Ectodermal cell (in vitro differentiated cells): Measurements from ENCODE around the gene SLC25A11.
A peak's percentile ranks its signal among the peaks of the same experiment; 100 is the strongest.

Experiments used
- H3K27ac ChIP-seq: 2 replicates; pipeline ENCODE4 v1.7.0; 2013; ENCODE audit warnings: mild to moderate bottlenecking, low read depth, low read length; ENCODE audit not compliant: insufficient read depth, poor library complexity, severe bottlenecking
- H3K27me3 ChIP-seq: 2 replicates; pipeline ENCODE4 v1.7.0; 2013; ENCODE audit warnings: mild to moderate bottlenecking, low read length; ENCODE audit not compliant: insufficient read depth, control insufficient read depth, poor library complexity, severe bottlenecking
- H3K36me3 ChIP-seq: one replicate; pipeline ENCODE4 v1.7.0; 2013; ENCODE audit warnings: low read length; ENCODE audit not compliant: control insufficient read depth, insufficient read depth
- H3K4me1 ChIP-seq: one replicate; pipeline ENCODE4 v1.7.0; 2013; ENCODE audit warnings: low read length; ENCODE audit not compliant: control insufficient read depth, insufficient read depth
- H3K4me3 ChIP-seq: 2 replicates; pipeline ENCODE4 v1.7.0; 2013; ENCODE audit warnings: low read depth, low read length, control low read depth; ENCODE audit not compliant: insufficient read depth
- H3K9me3 ChIP-seq: 2 replicates; pipeline ENCODE4 v1.7.0; 2013; ENCODE audit warnings: mild to moderate bottlenecking, low read length, moderate library complexity; ENCODE audit not compliant: control insufficient read depth
- WGBS, 2 experiments: methylation state at CpG; one replicate each; pipeline ENCODE4 v1.1.7; 2013; ENCODE audit warnings: missing lambda C conversion rate in 2 of 2; 5-methylcytosine and 5-hydroxymethylcytosine counted together

The SLC25A11 gene

GRCh38 chr17:4945176-4945943 is 5.5 kb upstream of the SLC25A11 start:
- no peak overlapping the region for H3K4me3 ChIP-seq
- H3K4me1 ChIP-seq: peaks cover 16% of the 10 kb centered on the region
- peaks cover 29% of the 10 kb centered on the region for H3K36me3 ChIP-seq
- no peaks in the 10 kb centered on the region for H3K9me3 ChIP-seq
- H3K27ac ChIP-seq: no peak overlapping the region
- WGBS, 2 experiments: 85 to 90% methylated on average over 7 of the region's 7 CpGs
- H3K27me3 ChIP-seq: no peaks in the 10 kb centered on the region

DNA sequence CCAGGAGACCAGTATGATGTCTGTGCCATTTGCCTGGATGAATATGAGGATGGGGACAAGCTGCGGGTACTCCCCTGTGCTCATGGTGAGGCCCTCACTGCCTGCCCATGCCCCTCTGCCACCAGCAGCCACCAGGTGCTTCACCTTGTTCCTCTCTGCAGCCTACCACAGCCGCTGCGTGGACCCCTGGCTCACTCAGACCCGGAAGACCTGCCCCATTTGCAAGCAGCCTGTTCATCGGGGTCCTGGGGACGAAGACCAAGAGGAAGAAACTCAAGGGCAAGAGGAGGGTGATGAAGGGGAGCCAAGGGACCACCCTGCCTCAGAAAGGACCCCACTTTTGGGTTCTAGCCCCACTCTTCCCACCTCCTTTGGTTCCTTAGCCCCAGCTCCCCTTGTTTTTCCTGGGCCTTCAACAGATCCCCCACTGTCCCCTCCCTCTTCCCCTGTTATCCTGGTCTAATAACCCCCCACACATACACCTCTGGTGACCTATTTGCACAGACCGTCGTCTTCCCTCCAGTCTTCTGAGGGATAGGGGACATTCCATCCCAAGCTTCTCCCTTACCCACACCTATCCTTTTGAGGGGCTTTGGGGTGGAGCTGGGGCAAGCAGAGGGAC is 4.8 kb upstream of the SLC25A11 start:
- peaks cover 29% of the 10 kb centered on the region for H3K36me3 ChIP-seq
- no peaks in the 10 kb centered on the region for H3K27me3 ChIP-seq
- WGBS, 2 experiments: 93 to 94% methylated on average over 8 of the region's 8 CpGs
- H3K4me3 ChIP-seq: no peak overlapping the region
- H3K27ac ChIP-seq: no peak overlapping the region
- peaks cover 16% of the 10 kb centered on the region for H3K4me1 ChIP-seq
- no peaks in the 10 kb centered on the region for H3K9me3 ChIP-seq

DNA sequence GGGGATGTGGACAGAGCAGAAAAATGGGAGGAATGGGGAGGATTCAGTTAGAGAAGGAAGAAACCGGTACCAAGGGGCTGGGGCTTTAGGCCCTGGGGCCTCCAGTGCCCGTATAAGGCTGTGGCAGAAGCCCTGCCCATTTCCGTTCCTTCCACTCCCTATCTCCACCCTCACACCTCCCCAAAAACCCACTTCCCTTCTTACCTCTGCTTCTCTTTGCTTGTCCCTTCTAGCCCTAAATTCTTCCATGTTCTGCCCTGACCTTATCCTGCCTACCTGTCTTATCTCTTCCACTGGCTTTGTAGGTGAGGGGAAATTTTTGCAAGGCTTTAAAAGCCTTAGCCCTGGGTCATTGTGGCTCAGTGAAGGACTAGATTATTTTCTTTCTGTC is 4.3 kb upstream of the SLC25A11 start:
- no peaks in the 10 kb centered on the region for H3K27me3 ChIP-seq
- H3K4me1 ChIP-seq: peaks cover 16% of the 10 kb centered on the region
- H3K4me3 ChIP-seq: no peak overlapping the region
- H3K9me3 ChIP-seq: no peaks in the 10 kb centered on the region
- H3K27ac ChIP-seq: no peak overlapping the region
- peaks cover 29% of the 10 kb centered on the region for H3K36me3 ChIP-seq
- WGBS, 2 experiments: 84 to 90% methylated on average over 3 of the region's 3 CpGs

- Histone ChIP-seq H3K9me3 (no peaks in the 10 kb centered on the region), H3K4me3 (no peak overlapping the region), H3K27me3 (no peaks in the 10 kb centered on the region), H3K36me3 (peaks cover 29% of the 10 kb centered on the region), H3K27ac (no peak overlapping the region), H3K4me1 (peaks cover 24% of the 10 kb centered on the region)
- WGBS, 2 experiments: 95 to 96% methylated on average over 13 of the region's 13 CpGs
Observed at GRCh38 chr17:4942760-4943508, 3.1 kb upstream of the SLC25A11 start.

DNA sequence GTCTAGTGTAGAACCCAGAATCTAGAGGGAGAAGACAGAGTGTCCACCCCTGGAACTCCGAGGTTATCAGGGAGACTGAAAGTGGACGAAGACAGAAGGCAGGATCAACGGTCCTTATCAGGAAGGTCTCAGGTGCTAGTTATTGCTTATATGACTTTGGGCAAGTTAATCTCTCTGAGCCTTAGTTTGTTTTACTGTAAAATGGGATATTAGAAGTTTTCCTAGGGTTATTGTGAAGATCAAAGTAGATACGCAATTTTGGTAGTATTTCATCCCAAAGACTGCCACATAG is 1.4 kb upstream of the SLC25A11 start:
- H3K4me3 ChIP-seq: peak overlapping the region; percentile 92
- WGBS, 2 experiments: 82 to 84% methylated on average over 4 of the region's 4 CpGs
- peaks cover 17% of the 10 kb centered on the region for H3K4me1 ChIP-seq
- peaks cover 38% of the 10 kb centered on the region for H3K36me3 ChIP-seq
- no peak overlapping the region for H3K27ac ChIP-seq
- no peaks in the 10 kb centered on the region for H3K27me3 ChIP-seq
- no peaks in the 10 kb centered on the region for H3K9me3 ChIP-seq

GRCh38 chr17:4940555-4941318 is 891 bp upstream of the SLC25A11 start:
- Histone ChIP-seq H3K9me3 (no peaks in the 10 kb centered on the region), H3K27me3 (no peaks in the 10 kb centered on the region), H3K4me1 (peaks cover 15% of the 10 kb centered on the region), H3K36me3 (peaks cover 38% of the 10 kb centered on the region), H3K27ac (peak overlapping the region; percentile 89), H3K4me3 (peak overlapping the region; percentile 92)
- 2% methylated on average over 29 of the region's 29 CpGs for WGBS, 2 experiments

DNA sequence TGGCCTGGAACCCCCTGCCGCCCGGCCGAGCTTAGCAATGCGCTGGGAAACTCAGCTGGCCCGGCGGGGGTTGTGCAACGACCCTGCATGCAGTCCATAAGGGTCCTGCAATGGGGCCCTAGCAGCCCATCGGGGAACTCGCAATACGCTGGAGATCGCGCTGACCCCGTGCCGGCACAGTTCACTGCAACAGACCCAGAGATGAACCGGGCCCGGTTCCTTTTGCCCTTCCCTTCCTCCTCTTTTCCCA is 375 bp downstream of the SLC25A11 start:
- Histone ChIP-seq H3K36me3 (peaks cover 26% of the 10 kb centered on the region), H3K27ac (peak overlapping the region; percentile 89), H3K4me1 (peaks cover 15% of the 10 kb centered on the region), H3K4me3 (peak overlapping the region; percentile 92), H3K9me3 (no peaks in the 10 kb centered on the region), H3K27me3 (no peaks in the 10 kb centered on the region)
- WGBS, 2 experiments: 0 to 1% methylated on average over 16 of the region's 16 CpGs

DNA sequence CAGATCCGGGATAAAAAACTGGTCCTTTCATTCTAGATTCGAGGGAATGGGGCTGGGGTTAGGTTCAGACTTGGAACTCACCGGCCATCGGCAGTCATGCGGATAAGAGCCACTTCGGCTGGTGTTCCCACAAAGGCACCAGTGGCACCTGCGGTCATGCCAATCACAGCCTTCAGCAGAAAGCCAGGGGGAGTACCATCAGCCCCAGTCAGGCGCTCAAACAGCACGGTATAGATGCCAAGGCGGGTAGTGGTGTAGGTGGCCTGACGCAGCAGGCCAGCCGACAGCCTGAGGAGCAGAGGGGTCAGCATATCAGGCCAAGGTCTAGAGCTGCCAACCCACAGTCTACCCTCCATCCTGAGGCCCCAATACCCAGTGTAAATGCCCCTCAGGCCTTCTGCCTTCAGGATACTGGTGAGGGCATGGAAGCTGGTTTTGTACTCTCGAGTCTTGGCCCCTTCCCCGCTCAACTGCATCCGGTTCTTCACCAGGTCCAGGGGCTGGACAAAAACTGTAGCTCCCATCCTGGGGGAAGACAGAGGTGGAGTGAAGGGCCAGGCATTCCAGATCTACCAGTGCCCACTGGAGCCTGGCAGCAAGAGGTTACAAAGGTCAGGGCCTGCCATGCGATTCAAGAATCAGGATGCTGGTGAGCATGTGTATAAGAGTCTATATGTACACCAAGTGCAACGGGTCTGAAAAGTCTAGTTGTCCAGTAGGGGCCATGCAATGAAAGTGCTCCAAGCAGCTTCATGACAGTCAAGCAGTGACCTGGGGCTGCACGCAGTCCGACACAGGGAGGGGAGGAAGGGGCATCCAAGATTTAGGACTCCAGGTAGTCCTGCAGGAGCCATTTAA is 929 bp downstream of the SLC25A11 start:
- H3K4me1 ChIP-seq: peaks cover 15% of the 10 kb centered on the region
- no peaks in the 10 kb centered on the region for H3K9me3 ChIP-seq
- H3K4me3 ChIP-seq: peak overlapping the region; percentile 92
- 73 to 75% methylated on average over 19 of the region's 19 CpGs for WGBS, 2 experiments
- peaks cover 26% of the 10 kb centered on the region for H3K36me3 ChIP-seq
- no peaks in the 10 kb centered on the region for H3K27me3 ChIP-seq
- peak overlapping the region; percentile 89 for H3K27ac ChIP-seq

DNA sequence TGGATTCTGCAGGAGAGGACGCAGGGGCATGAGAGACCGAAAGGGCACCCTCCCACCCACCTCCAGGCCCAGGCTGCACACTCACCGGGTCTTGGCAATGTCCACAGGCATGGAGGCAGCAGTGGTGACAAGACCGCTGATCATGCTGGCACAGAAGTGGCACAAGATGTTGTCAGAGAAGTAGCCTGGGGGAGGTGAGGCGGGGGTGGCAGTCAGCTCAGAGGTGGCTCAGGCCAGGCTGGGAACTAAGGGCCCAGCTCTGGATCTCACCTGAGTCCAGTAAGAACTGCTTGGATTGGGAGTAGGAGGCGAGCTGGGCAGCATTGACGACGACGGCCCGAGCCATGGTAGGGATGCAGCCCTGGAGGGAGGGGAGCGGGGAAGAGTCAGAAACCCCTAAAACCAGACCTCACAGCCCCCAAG is 1.8 kb downstream of the SLC25A11 start:
- H3K27ac ChIP-seq: no peak overlapping the region
- H3K9me3 ChIP-seq: no peaks in the 10 kb centered on the region
- no peak overlapping the region for H3K4me3 ChIP-seq
- peaks cover 15% of the 10 kb centered on the region for H3K4me1 ChIP-seq
- H3K36me3 ChIP-seq: peaks cover 20% of the 10 kb centered on the region
- H3K27me3 ChIP-seq: no peaks in the 10 kb centered on the region
- 94 to 97% methylated on average over 11 of the region's 11 CpGs for WGBS, 2 experiments
